HepG2 (cell line): Measurements from ENCODE around the gene PSMD1. TPM values are rescaled to one million over a fixed set of nuclear protein-coding genes. Genes with fewer than 3 reads are reported as not detected.

Experiments
- AGO1 ChIP-seq: fragments of 200-400 bp; formaldehyde crosslinking; IDR thresholded peaks from 2 replicates; pipeline ENCODE4 v1.6.1; 2017; ENCODE audit warnings: mild to moderate bottlenecking, low read depth, low read length, moderate library complexity; ENCODE audit not compliant: poor library complexity, severe bottlenecking
- ATF7-NPFF ChIP-seq: sonication (generic); formaldehyde crosslinking; IDR thresholded peaks from 2 replicates; pipeline ENCODE4 v1.8.1; 2023; ENCODE audit warnings: mild to moderate bottlenecking, low read depth, missing genetic modification reagents, moderate library complexity
- CBX2 ChIP-seq, 2 experiments: fragments of 200-600 bp in 1 of 2; sonication (generic); formaldehyde crosslinking in 1 of 2; IDR thresholded peaks; 2 replicates each; pipeline versions ENCODE4 v1.7.0 to v1.8.1; 2018 to 2022; ENCODE audit warnings: low read depth in 2 of 2, low read length in 1 of 2, mild to moderate bottlenecking in 1 of 2, missing genetic modification reagents in 1 of 2
- ELF3 ChIP-seq: IDR thresholded peaks from 2 replicates; pipeline ENCODE4 v1.6.1; 2016; ENCODE audit warnings: missing genetic modification reagents, missing compliant biosample characterization
- ELF4 ChIP-seq: sonication (generic); formaldehyde crosslinking; IDR thresholded peaks from 2 replicates; pipeline ENCODE4 v1.5.0; 2020; ENCODE audit warnings: missing genetic modification reagents, mild to moderate bottlenecking, moderate library complexity, borderline replicate concordance
- GLI4 ChIP-seq: sonication (generic); formaldehyde crosslinking; IDR thresholded peaks from 2 replicates; pipeline ENCODE4 v1.5.1; 2020; ENCODE audit warnings: missing genetic modification reagents, mild to moderate bottlenecking, moderate library complexity, borderline replicate concordance
- MATR3 ChIP-seq: sonication (generic); formaldehyde crosslinking; IDR thresholded peaks from 2 replicates; pipeline ENCODE4 v1.4.0; 2020; ENCODE audit warnings: missing genetic modification reagents
- MED1 ChIP-seq: sonication (generic); formaldehyde crosslinking; IDR thresholded peaks from 2 replicates; pipeline ENCODE4 v1.4.0; 2020; ENCODE audit warnings: missing genetic modification reagents
- MEIS1 ChIP-seq: sonication (generic); formaldehyde crosslinking; IDR thresholded peaks from 2 replicates; pipeline ENCODE4 v1.9.0; 2021; ENCODE audit warnings: mild to moderate bottlenecking, missing genetic modification reagents, moderate library complexity, borderline replicate concordance
- MIER2 ChIP-seq: IDR thresholded peaks from 2 replicates; pipeline ENCODE4 v1.6.1; 2016; ENCODE audit warnings: missing biosample characterization, missing genetic modification reagents
- MIXL1 ChIP-seq: IDR thresholded peaks from 2 replicates; pipeline ENCODE4 v1.6.1; 2016
- RXRA ChIP-seq: sonication (generic); formaldehyde crosslinking; IDR thresholded peaks from 2 replicates; pipeline ENCODE4 v1.5.1; 2020; ENCODE audit warnings: missing genetic modification reagents
- SP140L ChIP-seq: sonication (generic); formaldehyde crosslinking; IDR thresholded peaks from 2 replicates; pipeline ENCODE4 v1.4.0; 2020; ENCODE audit warnings: missing genetic modification reagents, borderline replicate concordance
- ZNF230 ChIP-seq: sonication (generic); formaldehyde crosslinking; IDR thresholded peaks from 2 replicates; pipeline ENCODE4 v1.4.0; 2020; ENCODE audit warnings: mild to moderate bottlenecking, missing genetic modification reagents
- ZNF3 ChIP-seq: IDR thresholded peaks from 2 replicates; pipeline ENCODE4 v1.7.0; 2017; ENCODE audit warnings: inconsistent platforms
- ZNF382 ChIP-seq: sonication (generic); formaldehyde crosslinking; IDR thresholded peaks from 2 replicates; pipeline ENCODE4 v1.5.0; 2020; ENCODE audit warnings: missing genetic modification reagents, mild to moderate bottlenecking, borderline replicate concordance
- ZNF383 ChIP-seq: sonication (generic); formaldehyde crosslinking; IDR thresholded peaks from 2 replicates; pipeline ENCODE4 v1.4.0; 2020; ENCODE audit warnings: missing genetic modification reagents, mild to moderate bottlenecking, borderline replicate concordance
- ZNF775 ChIP-seq: sonication (generic); formaldehyde crosslinking; IDR thresholded peaks from 2 replicates; pipeline ENCODE4 v1.4.0; 2020; ENCODE audit warnings: missing genetic modification reagents, mild to moderate bottlenecking, moderate library complexity, borderline replicate concordance
- polyA plus RNA-seq, 8 experiments: library from polyadenylated mRNA; depleted of rRNA in 3 of 8; stranded (reverse) in 7 of 8; unstranded in 1 of 8; fragments of >200 nt; fragmentation: Illumina TruSeq in 4 of 8; extraction: Trizol in 4 of 8; gene quantifications; 2 replicates each; pipeline versions ENCODE4 v1.2.1 to v1.2.3, GENCODE V29; 2011 to 2016; ENCODE audit warnings: low read depth in 4 of 8, missing spikeins in 1 of 8, mixed read lengths in 1 of 8; ENCODE audit not compliant: insufficient read depth in 1 of 8
- total RNA-seq, 5 experiments: library from RNA; depleted of rRNA; stranded (reverse); fragments of >200 nt; fragmentation: Illumina TruSeq; extraction: Trizol; gene quantifications; 2 replicates each; pipeline ENCODE4 v1.2.3, GENCODE V29; 2016; ENCODE audit warnings: low read depth in 1 of 5
- TF ChIP-seq, protein P1 (sequence below): sonication (generic); formaldehyde crosslinking; IDR thresholded peaks from 2 replicates; pipeline ENCODE4 v1.4.0; 2020; ENCODE audit warnings: missing genetic modification reagents
- TF ChIP-seq, protein P2 (sequence below): sonication (generic); formaldehyde crosslinking; IDR thresholded peaks from 2 replicates; pipeline ENCODE4 v1.8.1; 2023; ENCODE audit warnings: mild to moderate bottlenecking, missing genetic modification reagents
- TF ChIP-seq, protein P3 (sequence below): sonication (generic); formaldehyde crosslinking; IDR thresholded peaks from 2 replicates; pipeline ENCODE4 v1.5.1; 2020; ENCODE audit warnings: mild to moderate bottlenecking, missing genetic modification reagents, moderate library complexity

The PSMD1 gene
- total and polyA plus RNA-seq, 2 of the 13 experiments (the other 11 are each of a cell fraction or from before 2014, with no cell fraction given), result 136 to 191 TPM

DNA sequence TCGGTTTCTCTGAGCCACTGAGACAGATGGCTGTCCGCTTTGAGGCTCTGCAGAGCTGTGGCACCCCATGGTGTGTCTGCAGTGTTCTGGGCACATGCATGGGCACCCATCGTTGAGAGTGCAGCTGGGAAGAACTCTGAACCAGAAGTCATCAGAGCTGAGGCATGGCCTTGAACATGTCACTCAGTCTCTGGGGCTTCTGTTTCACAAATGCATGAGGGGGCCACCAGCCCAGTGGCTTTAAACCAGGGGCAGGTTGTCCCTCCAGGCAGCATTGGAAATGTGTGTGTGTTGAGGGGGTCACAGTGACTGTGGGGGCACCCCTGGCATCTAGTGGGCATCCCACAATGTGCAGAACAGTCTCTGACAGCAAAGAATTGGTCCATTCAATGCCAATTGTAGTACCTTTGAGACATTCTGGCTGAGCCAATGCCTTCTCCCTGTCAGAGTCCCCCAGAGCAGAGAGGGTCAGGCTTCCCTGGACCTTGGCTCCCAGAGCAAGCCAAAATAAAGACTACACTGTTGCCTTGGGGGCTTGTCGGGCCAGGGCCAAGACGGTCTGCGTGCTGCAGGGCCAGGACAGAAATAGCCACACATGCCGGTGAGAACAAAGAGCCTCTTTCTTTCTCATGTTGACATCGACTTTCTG, 9.3 kb upstream of the PSMD1 start (continued):
- TF ChIP-seq, protein P1, sequence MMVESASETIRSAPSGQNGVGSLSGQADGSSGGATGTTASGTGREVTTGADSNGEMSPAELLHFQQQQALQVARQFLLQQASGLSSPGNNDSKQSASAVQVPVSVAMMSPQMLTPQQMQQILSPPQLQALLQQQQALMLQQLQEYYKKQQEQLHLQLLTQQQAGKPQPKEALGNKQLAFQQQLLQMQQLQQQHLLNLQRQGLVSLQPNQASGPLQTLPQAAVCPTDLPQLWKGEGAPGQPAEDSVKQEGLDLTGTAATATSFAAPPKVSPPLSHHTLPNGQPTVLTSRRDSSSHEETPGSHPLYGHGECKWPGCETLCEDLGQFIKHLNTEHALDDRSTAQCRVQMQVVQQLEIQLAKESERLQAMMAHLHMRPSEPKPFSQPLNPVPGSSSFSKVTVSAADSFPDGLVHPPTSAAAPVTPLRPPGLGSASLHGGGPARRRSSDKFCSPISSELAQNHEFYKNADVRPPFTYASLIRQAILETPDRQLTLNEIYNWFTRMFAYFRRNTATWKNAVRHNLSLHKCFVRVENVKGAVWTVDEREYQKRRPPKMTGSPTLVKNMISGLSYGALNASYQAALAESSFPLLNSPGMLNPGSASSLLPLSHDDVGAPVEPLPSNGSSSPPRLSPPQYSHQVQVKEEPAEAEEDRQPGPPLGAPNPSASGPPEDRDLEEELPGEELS (CRISPR knock-in tag), result peak; percentile 29; the same call in 1 of the 2 replicates
- peak; percentile 82; the same call in 1 of the 2 replicates for TF ChIP-seq MEIS1 (CRISPR knock-in tag)
- no peak for TF ChIP-seq MIER2 (CRISPR knock-in tag)
- no peak for TF ChIP-seq SP140L (CRISPR knock-in tag)
- TF ChIP-seq RXRA (CRISPR knock-in tag), result peak; percentile 91
- no peak for TF ChIP-seq MATR3 (CRISPR knock-in tag)
- no peak for TF ChIP-seq ZNF3 (CRISPR knock-in tag)
- no peak for TF ChIP-seq ZNF383
- no peak for TF ChIP-seq ELF3 (CRISPR knock-in tag)
- TF ChIP-seq ZNF382 (CRISPR knock-in tag), result no peak
- TF ChIP-seq ATF7-NPFF (CRISPR knock-in tag), result no peak; the same call in 1 of the 2 replicates
- no peak for TF ChIP-seq AGO1
- TF ChIP-seq, protein P2, sequence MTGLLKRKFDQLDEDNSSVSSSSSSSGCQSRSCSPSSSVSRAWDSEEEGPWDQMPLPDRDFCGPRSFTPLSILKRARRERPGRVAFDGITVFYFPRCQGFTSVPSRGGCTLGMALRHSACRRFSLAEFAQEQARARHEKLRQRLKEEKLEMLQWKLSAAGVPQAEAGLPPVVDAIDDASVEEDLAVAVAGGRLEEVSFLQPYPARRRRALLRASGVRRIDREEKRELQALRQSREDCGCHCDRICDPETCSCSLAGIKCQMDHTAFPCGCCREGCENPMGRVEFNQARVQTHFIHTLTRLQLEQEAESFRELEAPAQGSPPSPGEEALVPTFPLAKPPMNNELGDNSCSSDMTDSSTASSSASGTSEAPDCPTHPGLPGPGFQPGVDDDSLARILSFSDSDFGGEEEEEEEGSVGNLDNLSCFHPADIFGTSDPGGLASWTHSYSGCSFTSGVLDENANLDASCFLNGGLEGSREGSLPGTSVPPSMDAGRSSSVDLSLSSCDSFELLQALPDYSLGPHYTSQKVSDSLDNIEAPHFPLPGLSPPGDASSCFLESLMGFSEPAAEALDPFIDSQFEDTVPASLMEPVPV (CRISPR knock-in tag), result 0 out of 2 replicates have a peak, but pooled peaks have one; percentile 20
- TF ChIP-seq CBX2 (IDR thresholded peaks at IDR 0.05; ENCODE audit: low read depth, low read length), result no peak
- no peak for TF ChIP-seq CBX2 (CRISPR knock-in tag; IDR thresholded peaks at IDR 0.05; ENCODE audit: low read depth)
- no peak for TF ChIP-seq MIXL1 (CRISPR knock-in tag)
- peak; percentile 42; the same call in 1 of the 2 replicates for TF ChIP-seq GLI4 (CRISPR knock-in tag)
- 0 out of 2 replicates have a peak, but pooled peaks have one; percentile 23 for TF ChIP-seq MED1 (CRISPR knock-in tag)
- TF ChIP-seq ZNF230 (CRISPR knock-in tag), result no peak
- TF ChIP-seq ZNF775, result no peak
- TF ChIP-seq, protein P3, sequence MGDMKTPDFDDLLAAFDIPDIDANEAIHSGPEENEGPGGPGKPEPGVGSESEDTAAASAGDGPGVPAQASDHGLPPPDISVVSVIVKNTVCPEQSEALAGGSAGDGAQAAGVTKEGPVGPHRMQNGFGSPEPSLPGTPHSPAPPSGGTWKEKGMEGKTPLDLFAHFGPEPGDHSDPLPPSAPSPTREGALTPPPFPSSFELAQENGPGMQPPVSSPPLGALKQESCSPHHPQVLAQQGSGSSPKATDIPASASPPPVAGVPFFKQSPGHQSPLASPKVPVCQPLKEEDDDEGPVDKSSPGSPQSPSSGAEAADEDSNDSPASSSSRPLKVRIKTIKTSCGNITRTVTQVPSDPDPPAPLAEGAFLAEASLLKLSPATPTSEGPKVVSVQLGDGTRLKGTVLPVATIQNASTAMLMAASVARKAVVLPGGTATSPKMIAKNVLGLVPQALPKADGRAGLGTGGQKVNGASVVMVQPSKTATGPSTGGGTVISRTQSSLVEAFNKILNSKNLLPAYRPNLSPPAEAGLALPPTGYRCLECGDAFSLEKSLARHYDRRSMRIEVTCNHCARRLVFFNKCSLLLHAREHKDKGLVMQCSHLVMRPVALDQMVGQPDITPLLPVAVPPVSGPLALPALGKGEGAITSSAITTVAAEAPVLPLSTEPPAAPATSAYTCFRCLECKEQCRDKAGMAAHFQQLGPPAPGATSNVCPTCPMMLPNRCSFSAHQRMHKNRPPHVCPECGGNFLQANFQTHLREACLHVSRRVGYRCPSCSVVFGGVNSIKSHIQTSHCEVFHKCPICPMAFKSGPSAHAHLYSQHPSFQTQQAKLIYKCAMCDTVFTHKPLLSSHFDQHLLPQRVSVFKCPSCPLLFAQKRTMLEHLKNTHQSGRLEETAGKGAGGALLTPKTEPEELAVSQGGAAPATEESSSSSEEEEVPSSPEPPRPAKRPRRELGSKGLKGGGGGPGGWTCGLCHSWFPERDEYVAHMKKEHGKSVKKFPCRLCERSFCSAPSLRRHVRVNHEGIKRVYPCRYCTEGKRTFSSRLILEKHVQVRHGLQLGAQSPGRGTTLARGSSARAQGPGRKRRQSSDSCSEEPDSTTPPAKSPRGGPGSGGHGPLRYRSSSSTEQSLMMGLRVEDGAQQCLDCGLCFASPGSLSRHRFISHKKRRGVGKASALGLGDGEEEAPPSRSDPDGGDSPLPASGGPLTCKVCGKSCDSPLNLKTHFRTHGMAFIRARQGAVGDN (CRISPR knock-in tag), result peak; percentile 95
- no peak for TF ChIP-seq ELF4 (CRISPR knock-in tag)
